ENCODE data around the gene C1QTNF8.

C1QTNF8 gene

GRCh38 chr16:1073566-1074378, 22.3 kb downstream of the C1QTNF8 start:
- DNase-seq = no peak

GRCh38 chr16:1073262-1073558, 22.8 kb downstream of the C1QTNF8 start:
- no peak for DNase-seq

- no peak for DNase-seq
These were observed 23.4 kb downstream of the C1QTNF8 start, which contains the start of gene SSTR5 for GRCh38 chr16:1072526-1073261. TSS of gene SSTR5 (plus strand) at chr16:1072747. CDS start at chr16:1078869, 6,122 bp downstream.

GRCh38 chr16:1071561-1072225, 24.4 kb downstream of the C1QTNF8 start:
- no peak for DNase-seq

GRCh38 chr16:1070864-1071408, 25.1 kb downstream of the C1QTNF8 start:
- no peak for DNase-seq

GRCh38 chr16:1070084-1070863, 25.8 kb downstream of the C1QTNF8 start:
- no peak for DNase-seq

- DNase-seq = no peak
These were observed 26.9 kb downstream of the C1QTNF8 start for GRCh38 chr16:1069154-1069553.

- DNase-seq = no peak
These were observed 27.6 kb downstream of the C1QTNF8 start for GRCh38 chr16:1068451-1068850.

GRCh38 chr16:1067629-1068028, 28.4 kb downstream of the C1QTNF8 start:
- DNase-seq = no peak

- DNase-seq = no peak
These were observed 29.4 kb downstream of the C1QTNF8 start for GRCh38 chr16:1066584-1067172.

GRCh38 chr16:1065469-1066128, 30.4 kb downstream of the C1QTNF8 start:
- no peak for DNase-seq

GRCh38 chr16:1063728-1064127, 32.3 kb downstream of the C1QTNF8 start:
- DNase-seq = no peak

- no peak for DNase-seq
These were observed 33.1 kb downstream of the C1QTNF8 start for GRCh38 chr16:1062895-1063294.

- DNase-seq = no peak
These were observed 34.1 kb downstream of the C1QTNF8 start for GRCh38 chr16:1061769-1062505.

GRCh38 chr16:1060416-1061340, 35.4 kb downstream of the C1QTNF8 start:
- DNase-seq = no peak

GRCh38 chr16:1059310-1059709, 36.7 kb downstream of the C1QTNF8 start:
- no peak for DNase-seq

GRCh38 chr16:1058216-1058615, 37.8 kb downstream of the C1QTNF8 start:
- DNase-seq = no peak

GRCh38 chr16:1057252-1057932, 38.7 kb downstream of the C1QTNF8 start:
- DNase-seq = peak; percentile 45

GRCh38 chr16:1056196-1056595, 39.8 kb downstream of the C1QTNF8 start:
- DNase-seq = no peak
